GM21360 (cell line): ENCODE results near the gene KRT78.
"Not testable (repeated sequence)": the region's sequence is repeated elsewhere in the genome, so short reads cannot be mapped to it uniquely, and the experiment has no call there.

Experiments used
- ATAC-seq: cut with Tn5 transposase; IDR thresholded peaks from one replicate; pipeline ENCODE4 v1.9.1; 2021; ENCODE audit warnings: mild to moderate bottlenecking, moderate library complexity; ENCODE audit not compliant: unreplicated experiment

Gene KRT78

GRCh38 chr12:52848661-52849255 is at the start of gene KRT78:
Gene KRT78, minus strand, starts transcription at chr12:52848994. Its CDS starts 64 bp downstream, at chr12:52848930.
- no peak for ATAC-seq

- no peak for ATAC-seq
Observed at GRCh38 chr12:52896190-52897100, 47.7 kb upstream of the KRT78 start.

GRCh38 chr12:52895726-52896189 is 47.0 kb upstream of the KRT78 start:
- no peak for ATAC-seq

- no peak for ATAC-seq
Observed at GRCh38 chr12:52892974-52893373, 44.2 kb upstream of the KRT78 start.

GRCh38 chr12:52892207-52892852 is 43.5 kb upstream of the KRT78 start:
- no peak for ATAC-seq

GRCh38 chr12:52891044-52891443 is 42.2 kb upstream of the KRT78 start:
- ATAC-seq, result no peak

- no peak for ATAC-seq
Observed at GRCh38 chr12:52890417-52890816, 41.6 kb upstream of the KRT78 start.

GRCh38 chr12:52884526-52885293 is 35.9 kb upstream of the KRT78 start:
- ATAC-seq, result no peak

GRCh38 chr12:52880499-52880898 is 31.7 kb upstream of the KRT78 start:
- ATAC-seq, result not testable (repeated sequence)

- no peak for ATAC-seq
Observed at GRCh38 chr12:52879394-52880351, 30.9 kb upstream of the KRT78 start.

- no peak for ATAC-seq
Observed at GRCh38 chr12:52878507-52879393, 30.0 kb upstream of the KRT78 start.

GRCh38 chr12:52877242-52877641 is 28.4 kb upstream of the KRT78 start:
- no peak for ATAC-seq

- no peak for ATAC-seq
Observed at GRCh38 chr12:52876372-52876771, 27.6 kb upstream of the KRT78 start.

GRCh38 chr12:52874573-52875435 is 26.0 kb upstream of the KRT78 start:
- no peak for ATAC-seq

- no peak for ATAC-seq
Observed at GRCh38 chr12:52873832-52874572, 25.2 kb upstream of the KRT78 start.

- ATAC-seq, result no peak
Observed at GRCh38 chr12:52873513-52873831, 24.7 kb upstream of the KRT78 start.

GRCh38 chr12:52872644-52873389 is 24.0 kb upstream of the KRT78 start:
- no peak for ATAC-seq
